ENCODE data around the gene TNKS2.

The TNKS2 gene

DNA sequence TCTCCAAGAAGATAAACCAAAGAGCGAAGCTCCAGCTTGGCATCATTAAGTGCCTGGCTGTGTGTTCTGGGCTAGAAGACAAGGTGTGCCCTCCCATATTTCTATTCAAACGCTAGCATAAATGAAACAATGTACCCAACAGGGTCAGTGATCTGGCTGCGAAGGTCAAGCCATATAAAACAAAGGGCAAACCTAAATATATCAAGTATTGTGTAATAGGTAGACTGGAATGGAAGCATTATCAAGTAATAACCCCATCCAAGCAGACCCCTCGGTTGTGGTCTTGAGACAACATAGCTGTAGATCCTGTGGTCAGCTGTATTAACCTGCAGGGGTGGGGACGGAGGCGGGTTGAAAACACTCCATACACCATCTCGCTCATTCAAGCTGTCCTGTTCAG, 31.6 kb upstream of the TNKS2 start:
- no peak for DNase-seq (ENCODE audit: insufficient read length, low spot score)
- TF ChIP-seq, protein P1, sequence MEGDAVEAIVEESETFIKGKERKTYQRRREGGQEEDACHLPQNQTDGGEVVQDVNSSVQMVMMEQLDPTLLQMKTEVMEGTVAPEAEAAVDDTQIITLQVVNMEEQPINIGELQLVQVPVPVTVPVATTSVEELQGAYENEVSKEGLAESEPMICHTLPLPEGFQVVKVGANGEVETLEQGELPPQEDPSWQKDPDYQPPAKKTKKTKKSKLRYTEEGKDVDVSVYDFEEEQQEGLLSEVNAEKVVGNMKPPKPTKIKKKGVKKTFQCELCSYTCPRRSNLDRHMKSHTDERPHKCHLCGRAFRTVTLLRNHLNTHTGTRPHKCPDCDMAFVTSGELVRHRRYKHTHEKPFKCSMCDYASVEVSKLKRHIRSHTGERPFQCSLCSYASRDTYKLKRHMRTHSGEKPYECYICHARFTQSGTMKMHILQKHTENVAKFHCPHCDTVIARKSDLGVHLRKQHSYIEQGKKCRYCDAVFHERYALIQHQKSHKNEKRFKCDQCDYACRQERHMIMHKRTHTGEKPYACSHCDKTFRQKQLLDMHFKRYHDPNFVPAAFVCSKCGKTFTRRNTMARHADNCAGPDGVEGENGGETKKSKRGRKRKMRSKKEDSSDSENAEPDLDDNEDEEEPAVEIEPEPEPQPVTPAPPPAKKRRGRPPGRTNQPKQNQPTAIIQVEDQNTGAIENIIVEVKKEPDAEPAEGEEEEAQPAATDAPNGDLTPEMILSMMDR (IDR thresholded peaks at IDR 0.05; ENCODE audit: insufficient read depth, missing control alignments), result no peak
- no peak for FAIRE-seq

DNA sequence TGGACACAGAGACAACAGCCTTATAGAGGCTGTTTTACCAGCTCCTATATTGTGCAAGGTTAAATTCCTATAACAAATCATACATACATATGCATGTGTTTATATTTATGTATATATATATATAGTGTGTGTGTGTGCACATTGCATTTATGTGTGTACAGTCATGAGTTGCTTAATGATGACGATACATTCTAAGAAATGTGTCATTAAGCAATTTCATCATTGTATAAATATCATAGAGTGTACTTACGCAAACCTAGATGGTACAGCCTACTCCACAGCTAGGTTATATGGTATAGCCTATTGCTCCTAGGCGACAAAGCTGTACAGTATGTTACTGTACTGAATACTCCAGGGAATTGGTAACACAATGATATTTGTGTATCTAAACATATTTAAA, 30.1 kb upstream of the TNKS2 start:
- FAIRE-seq, result no peak
- TF ChIP-seq, protein P1 (IDR thresholded peaks at IDR 0.05; ENCODE audit: insufficient read depth, missing control alignments), result no peak

DNA sequence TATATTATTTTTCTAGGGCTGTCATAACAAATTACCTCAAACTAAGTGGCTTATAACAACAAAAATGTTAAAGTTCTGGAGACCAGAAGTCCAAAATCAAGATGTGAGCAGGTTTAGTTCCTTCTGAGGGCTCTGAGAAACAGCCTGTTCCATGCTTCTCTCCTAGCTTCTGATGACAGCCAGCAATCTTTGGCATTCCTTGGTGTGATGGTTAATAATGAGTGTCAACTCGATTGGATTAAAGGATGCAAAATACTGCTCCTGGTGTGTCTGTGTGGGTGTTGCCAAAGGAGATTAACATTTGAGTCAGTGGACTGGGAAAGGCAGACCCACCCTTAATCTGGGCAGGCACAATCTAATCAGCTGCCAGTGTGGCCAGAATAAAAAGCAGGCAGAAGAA, 26.3 kb upstream of the TNKS2 start:
- TF ChIP-seq, protein P1 (IDR thresholded peaks at IDR 0.05; ENCODE audit: insufficient read depth, missing control alignments), result no peak
- no peak for FAIRE-seq
- no peak for DNase-seq (ENCODE audit: insufficient read length, low spot score)

More for the DNA sequence above, 30.1 kb upstream of the TNKS2 start:
- no peak for DNase-seq (ENCODE audit: insufficient read length, low spot score)

DNA sequence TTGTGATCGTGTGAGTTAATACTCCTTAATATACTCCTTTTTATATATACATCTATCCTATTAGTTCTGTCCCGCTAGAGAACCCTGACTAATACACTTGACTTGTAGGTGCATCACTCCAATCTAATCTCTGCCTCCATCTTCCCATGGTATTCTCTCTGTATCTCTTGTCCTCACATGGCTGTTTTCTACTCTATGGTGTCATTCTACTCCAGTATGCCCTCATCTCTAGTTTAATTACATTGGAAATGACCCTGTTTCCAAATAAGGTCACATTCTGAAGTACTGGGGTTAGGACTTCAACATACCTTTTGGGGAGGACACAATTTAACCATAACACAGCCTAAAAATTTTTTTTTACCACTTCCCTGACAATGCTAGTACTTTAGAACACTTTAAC, 25.8 kb upstream of the TNKS2 start:
- FAIRE-seq (no peak), DNase-seq (ENCODE audit: insufficient read length, low spot score) (no peak)
- TF ChIP-seq, protein P1 (IDR thresholded peaks at IDR 0.05; ENCODE audit: insufficient read depth, missing control alignments), result no peak

DNA sequence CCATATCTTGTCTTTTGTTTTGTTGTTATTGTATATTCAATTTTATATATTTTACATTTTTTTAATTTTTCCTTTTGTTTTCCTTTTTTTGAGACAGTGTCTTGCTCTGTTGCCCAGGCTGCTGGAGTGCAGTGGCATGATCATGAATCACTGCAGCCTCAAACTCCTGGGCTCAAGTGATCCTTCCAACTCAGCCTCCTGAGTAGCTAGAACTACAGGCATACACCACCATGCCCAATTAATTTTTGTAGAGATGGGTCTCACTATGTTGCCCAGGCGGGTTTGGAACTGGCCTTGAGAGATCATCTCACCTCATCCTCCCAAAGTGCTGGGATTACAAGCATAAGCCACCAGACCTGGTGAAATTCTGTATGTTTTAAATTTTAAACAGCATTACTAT, 25.4 kb upstream of the TNKS2 start:
- TF ChIP-seq, protein P1 (IDR thresholded peaks at IDR 0.05; ENCODE audit: insufficient read depth, missing control alignments), result no peak
- DNase-seq (ENCODE audit: insufficient read length, low spot score) (no peak), FAIRE-seq (no peak)

DNA sequence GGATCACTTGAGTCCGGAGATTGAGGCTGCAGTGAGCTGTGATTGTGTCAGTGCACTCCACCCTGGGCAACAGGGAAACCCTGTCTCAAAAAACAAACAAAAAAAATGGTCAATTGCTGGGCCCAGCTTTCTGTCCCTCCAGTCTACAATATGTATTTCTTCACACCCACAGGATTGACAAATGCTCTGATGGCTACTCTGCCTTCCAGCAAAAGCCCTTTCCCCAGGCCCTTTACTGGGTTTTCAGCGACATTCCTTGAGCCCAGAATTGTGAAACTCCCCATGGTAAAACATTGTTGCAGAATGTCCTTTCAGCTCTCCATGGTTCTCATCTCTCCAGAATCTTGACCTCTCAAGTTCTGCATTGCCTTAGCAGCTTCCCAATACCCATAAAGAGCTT, 23.7 kb upstream of the TNKS2 start:
- FAIRE-seq (no peak), DNase-seq (ENCODE audit: insufficient read length, low spot score) (no peak)
- TF ChIP-seq, protein P1 (IDR thresholded peaks at IDR 0.05; ENCODE audit: insufficient read depth, missing control alignments), result no peak

DNA sequence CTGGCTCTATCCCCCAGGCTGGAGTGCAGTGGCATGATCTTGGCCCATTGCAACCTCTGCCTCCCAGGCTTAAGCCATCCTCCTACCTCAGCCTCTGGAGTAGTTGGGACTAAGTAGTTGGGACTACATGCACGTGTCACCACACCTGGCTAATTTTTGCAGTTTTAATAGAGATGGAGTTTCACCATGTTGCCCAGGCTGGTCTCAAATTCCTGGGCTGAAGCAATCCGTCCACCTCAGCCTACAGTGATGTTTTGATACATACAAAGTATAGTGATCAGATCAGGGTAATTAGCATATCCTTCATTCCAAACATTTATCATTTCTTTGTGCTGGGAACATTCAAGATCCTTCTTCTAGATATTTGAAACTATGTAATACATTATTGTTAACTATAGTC, 22.5 kb upstream of the TNKS2 start:
- TF ChIP-seq, protein P1 (IDR thresholded peaks at IDR 0.05; ENCODE audit: insufficient read depth, missing control alignments), result no peak
- FAIRE-seq, result no peak
- no peak for DNase-seq (ENCODE audit: insufficient read length, low spot score)

Measured in D721Med (cell line).